Astrocyte (in vitro differentiated cells and primary cell): ENCODE results near the gene BCL2.

Experiments used
- EZH2 ChIP-seq: IDR thresholded peaks from 2 replicates; pipeline ENCODE4 v1.6.1; 2012; ENCODE audit warnings: mild to moderate bottlenecking, low read length, inconsistent platforms; ENCODE audit not compliant: insufficient read depth
- TF ChIP-seq, protein P1 (sequence below): IDR thresholded peaks from 2 replicates; pipeline ENCODE4 v1.5.1; 2011; ENCODE audit warnings: low read depth, mild to moderate bottlenecking, inconsistent platforms, low read length, moderate library complexity; ENCODE audit not compliant: insufficient read depth

DNA sequence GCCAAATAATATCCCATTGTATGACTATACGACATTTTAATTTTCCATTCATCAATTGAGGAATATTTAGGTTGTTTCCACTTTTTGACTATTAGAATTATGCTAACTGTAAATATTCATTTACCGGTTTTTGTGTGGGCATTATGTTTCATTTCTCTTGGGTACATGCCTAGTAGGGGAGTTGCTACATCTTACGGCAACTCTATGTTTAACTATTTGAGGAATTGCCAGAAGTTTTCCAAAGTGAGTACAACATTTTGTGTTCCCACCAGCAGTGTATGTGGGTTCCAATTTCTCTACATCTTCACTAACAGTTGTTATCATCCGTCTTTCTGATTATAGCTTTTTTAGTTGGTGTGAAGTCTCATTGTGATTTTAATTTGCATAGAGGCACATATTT, 49.0 kb upstream of the BCL2 start:
- TF ChIP-seq, protein P1, sequence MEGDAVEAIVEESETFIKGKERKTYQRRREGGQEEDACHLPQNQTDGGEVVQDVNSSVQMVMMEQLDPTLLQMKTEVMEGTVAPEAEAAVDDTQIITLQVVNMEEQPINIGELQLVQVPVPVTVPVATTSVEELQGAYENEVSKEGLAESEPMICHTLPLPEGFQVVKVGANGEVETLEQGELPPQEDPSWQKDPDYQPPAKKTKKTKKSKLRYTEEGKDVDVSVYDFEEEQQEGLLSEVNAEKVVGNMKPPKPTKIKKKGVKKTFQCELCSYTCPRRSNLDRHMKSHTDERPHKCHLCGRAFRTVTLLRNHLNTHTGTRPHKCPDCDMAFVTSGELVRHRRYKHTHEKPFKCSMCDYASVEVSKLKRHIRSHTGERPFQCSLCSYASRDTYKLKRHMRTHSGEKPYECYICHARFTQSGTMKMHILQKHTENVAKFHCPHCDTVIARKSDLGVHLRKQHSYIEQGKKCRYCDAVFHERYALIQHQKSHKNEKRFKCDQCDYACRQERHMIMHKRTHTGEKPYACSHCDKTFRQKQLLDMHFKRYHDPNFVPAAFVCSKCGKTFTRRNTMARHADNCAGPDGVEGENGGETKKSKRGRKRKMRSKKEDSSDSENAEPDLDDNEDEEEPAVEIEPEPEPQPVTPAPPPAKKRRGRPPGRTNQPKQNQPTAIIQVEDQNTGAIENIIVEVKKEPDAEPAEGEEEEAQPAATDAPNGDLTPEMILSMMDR, result no peak
- no peak for TF ChIP-seq EZH2
